GM10248 (cell line): ENCODE data around the gene SLC25A22.

ENCODE experiments used
- CTCF ChIA-PET: fragments of 300-600 bp; sonication (Branson Sonifier 250); formaldehyde crosslinking; extraction: SDS; loops from one replicate; lab custom pipeline; 2021; ENCODE audit warnings: antibody characterized with exemption; lab: Yijun Ruan, JAX
- POLR2A ChIA-PET: fragments of 350-650 bp; sonication (Branson Sonifier 250); formaldehyde crosslinking; extraction: SDS; loops from one replicate; lab custom pipeline; 2020; ENCODE audit warnings: antibody characterized with exemption; lab: Yijun Ruan, JAX
- DNase-seq: peaks from one replicate; pipeline ENCODE4 v3.0.0; 2012; ENCODE audit errors: extremely low spot score
- TF ChIP-seq, protein P1 (sequence below): IDR thresholded peaks from 2 replicates; pipeline ENCODE4 v1.5.1; 2012; ENCODE audit warnings: mild to moderate bottlenecking, low read depth; ENCODE audit errors: extremely low read depth, missing control alignments, control extremely low read depth

SLC25A22 gene

DNA sequence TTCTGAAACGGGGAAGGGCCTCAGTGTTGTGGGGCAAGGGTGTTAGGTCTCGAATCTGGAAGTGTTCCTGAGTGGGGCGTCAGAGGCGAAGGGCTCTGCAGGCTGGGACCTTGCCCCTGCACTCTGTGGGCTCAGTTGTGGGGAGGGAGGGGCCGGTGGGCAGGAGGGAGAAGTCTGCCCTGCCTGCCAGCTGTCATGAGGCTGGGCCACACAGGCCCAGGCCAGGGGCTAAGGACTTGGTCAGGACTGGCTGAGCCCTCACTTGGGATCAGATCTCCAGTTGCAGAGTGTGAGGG, 29.8 kb upstream of the SLC25A22 start, which contains the start of gene CRACR2B:
CRACR2B (plus strand) TSS at position 23 of the 296 bp plus-strand sequence. CDS start 689 bp downstream, outside the sequence.
- ChIA-PET POLR2A (interaction anchor here (6.2 kb wide), 1 partner anchor 8 kb away, joined by 35 read pairs; the partner anchor contains the start of gene PNPLA2), CTCF (interaction anchor here (1.6 to 2.9 kb wide), 3 partner anchors 9 to 223 kb away, joined by 4 to 11 read pairs (median 4); partner anchors contain the start of gene PNPLA2)
- TF ChIP-seq, protein P1, sequence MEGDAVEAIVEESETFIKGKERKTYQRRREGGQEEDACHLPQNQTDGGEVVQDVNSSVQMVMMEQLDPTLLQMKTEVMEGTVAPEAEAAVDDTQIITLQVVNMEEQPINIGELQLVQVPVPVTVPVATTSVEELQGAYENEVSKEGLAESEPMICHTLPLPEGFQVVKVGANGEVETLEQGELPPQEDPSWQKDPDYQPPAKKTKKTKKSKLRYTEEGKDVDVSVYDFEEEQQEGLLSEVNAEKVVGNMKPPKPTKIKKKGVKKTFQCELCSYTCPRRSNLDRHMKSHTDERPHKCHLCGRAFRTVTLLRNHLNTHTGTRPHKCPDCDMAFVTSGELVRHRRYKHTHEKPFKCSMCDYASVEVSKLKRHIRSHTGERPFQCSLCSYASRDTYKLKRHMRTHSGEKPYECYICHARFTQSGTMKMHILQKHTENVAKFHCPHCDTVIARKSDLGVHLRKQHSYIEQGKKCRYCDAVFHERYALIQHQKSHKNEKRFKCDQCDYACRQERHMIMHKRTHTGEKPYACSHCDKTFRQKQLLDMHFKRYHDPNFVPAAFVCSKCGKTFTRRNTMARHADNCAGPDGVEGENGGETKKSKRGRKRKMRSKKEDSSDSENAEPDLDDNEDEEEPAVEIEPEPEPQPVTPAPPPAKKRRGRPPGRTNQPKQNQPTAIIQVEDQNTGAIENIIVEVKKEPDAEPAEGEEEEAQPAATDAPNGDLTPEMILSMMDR: no peak
- no peak for DNase-seq

DNA sequence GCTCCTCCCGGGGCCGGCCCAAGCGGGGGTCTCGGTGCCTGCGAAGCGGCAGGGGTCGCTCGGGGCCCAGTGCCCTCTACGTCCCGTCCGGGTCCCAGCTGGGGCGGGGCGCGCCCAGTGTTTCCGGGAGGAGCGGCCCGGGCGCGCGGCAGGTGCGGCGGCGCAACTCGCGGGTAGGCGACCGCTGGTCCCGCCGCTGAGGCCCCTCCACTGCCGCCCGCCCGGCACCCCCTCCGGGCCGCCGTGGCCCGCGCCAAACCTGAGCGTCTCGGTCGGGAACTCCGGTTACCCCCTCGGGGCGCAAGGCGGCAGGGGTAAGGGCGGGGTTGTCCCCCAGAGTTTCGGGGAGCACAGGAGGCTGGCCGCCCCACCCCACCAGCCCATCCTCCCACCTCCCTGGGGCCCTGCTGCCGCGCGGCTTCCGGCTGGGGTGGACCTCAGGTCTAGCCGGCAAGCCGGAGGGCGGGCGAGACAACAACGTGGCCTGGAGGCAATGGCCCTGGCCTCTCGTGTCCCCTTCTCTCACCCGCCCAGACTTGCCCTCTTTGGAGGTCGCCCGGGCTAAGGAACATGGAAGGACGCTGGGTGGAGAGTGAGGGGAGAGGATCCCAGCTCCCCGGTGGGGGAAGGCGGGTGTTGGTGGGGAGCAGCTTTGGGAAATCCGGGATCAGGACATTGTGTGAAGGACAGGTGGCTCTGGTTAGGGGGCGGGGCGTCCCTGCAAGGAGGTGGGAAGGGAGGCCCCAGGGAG, 29.2 kb upstream of the SLC25A22 start:
- POLR2A ChIA-PET: interaction anchor here (6.2 kb wide), 1 partner anchor 8 kb away, joined by 35 read pairs; the partner anchor contains the start of gene PNPLA2
- TF ChIP-seq, protein P1: no peak
- CTCF ChIA-PET: interaction anchor here (1.6 to 2.9 kb wide), 3 partner anchors 8 to 223 kb away, joined by 4 to 11 read pairs (median 4); partner anchors contain the start of gene PNPLA2
- DNase-seq: peak; percentile 77

DNA sequence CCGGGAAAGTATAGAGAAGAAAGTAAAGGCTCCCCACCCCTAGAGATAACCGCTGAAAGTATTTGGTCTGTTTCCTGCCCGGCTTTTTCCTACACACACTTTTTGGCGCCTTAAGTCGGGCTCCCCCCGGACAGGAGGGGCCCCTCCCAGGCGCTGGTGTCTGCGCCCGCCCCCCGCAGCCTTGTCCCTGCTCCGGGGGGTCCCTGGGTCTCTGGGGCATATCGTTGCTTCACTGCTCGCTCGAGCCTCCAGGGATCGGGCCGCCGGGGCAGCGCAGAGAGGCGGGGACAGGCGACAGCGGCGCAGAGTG, 28.7 kb upstream of the SLC25A22 start:
- TF ChIP-seq, protein P1: no peak
- DNase-seq: no peak
- POLR2A ChIA-PET: no interaction called here
- CTCF ChIA-PET: interaction anchor here (1.6 kb wide), 1 partner anchor 224 kb away, joined by 4 read pairs; no protein-coding TSS in a partner anchor

DNA sequence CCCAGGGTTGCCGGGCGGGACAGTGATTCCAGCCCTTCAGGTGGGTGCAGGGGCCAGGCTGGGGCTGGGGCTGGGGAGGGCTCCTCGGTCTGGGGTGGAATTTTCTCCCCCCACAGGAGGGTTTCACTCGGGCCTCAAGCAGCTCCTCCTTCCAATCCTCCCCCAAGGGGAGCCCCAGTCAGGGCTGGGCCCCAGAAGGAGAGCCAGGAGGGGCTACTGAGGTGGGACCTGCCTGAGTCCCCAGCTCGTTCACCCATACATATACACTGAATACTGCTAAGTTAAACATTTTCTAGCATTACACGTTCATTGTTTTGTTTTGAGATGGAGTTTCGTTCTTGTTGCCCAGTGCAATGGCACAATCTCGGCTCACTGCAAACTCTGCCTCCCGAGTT, 28.1 kb upstream of the SLC25A22 start:
- DNase-seq: no peak
- POLR2A ChIA-PET: no interaction called here
- TF ChIP-seq, protein P1: no peak
- CTCF ChIA-PET: interaction anchor here (1.9 kb wide), 1 partner anchor 15 kb away, joined by 4 read pairs; no protein-coding TSS in a partner anchor

DNA sequence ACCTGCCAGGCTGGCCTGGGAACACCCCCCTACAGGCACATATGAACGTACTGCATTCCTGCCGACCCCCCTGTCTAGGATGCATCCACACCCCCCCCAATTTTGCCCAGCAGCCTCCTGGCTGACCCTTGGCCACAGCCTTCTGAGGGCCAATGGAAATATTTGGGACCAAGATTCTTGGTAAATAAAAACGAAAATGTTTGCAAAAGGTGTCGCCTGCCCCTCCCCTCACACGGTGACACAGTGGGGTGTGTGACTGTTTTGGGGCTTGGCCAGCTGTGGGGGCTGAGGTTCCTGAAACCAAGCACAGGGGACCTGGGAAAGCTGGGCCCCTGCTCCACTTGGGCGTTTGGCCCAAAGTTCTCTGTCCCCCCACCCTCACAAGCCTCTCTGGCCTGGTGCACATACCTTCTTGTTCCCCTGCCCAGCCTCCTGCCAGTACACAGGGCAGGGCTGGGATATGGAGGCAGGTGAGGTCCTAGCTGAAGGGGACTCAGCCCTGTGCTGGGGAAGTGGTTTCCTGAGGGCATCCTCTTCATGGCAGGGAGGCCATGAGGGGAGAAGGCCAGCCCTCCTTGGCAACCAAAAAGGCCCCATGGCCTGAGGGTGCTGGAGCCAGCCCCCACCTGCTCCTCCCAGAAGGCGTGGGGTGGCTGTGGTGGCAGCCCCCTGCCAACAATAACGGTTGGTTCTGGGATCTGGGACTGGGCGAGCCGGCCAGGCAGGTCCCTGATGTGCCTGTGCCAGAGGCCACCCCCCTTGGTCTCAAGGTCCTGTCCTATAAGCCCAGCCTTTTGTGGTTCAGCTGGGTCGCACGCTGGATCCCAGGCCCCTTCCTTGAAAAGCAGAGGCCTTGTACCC, 27.5 kb upstream of the SLC25A22 start:
- TF ChIP-seq, protein P1: no peak
- POLR2A ChIA-PET: no interaction called here
- DNase-seq: no peak
- CTCF ChIA-PET: interaction anchor here (1.9 kb wide), 1 partner anchor 16 kb away, joined by 4 read pairs; no protein-coding TSS in a partner anchor

DNA sequence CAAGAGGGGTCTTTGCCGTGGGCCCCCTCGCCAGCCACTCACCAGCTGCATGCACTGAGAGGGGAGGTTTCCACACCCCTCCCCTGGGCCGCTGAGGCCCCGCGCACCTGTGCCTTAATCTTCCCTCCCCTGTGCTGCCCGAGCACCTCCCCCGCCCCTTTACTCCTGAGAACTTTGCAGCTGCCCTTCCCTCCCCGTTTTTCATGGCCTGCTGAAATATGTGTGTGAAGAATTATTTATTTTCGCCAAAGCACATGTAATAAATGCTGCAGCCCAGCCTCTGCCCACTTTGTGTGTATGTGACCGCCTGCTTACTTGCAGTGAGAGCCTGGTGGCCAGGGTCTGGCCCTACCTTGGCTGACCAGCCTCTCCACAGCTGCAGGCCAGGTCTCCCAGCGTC, 26.9 kb upstream of the SLC25A22 start:
- CTCF ChIA-PET: interaction anchor here (1.9 kb wide), 1 partner anchor 16 kb away, joined by 4 read pairs; no protein-coding TSS in a partner anchor
- POLR2A ChIA-PET: no interaction called here
- TF ChIP-seq, protein P1: no peak
- DNase-seq: no peak
